ENCODE results near the gene ZFR.

Gene ZFR

GRCh38 chr5:32363030-32363429 is 81.5 kb downstream of the ZFR start:
- DNase-seq (ENCODE audit: low read depth in 1 of 2, low spot score in 1 of 2): no peak

- DNase-seq (ENCODE audit: low read depth in 1 of 2, low spot score in 1 of 2): no peak
Observed at GRCh38 chr5:32362527-32362926, 82.0 kb downstream of the ZFR start.

- no peak for DNase-seq (ENCODE audit: low read depth in 1 of 2, low spot score in 1 of 2)
Observed at GRCh38 chr5:32360906-32361305, 83.6 kb downstream of the ZFR start.

GRCh38 chr5:32358611-32359010 is 85.9 kb downstream of the ZFR start:
- no peak for DNase-seq (ENCODE audit: low read depth in 1 of 2, low spot score in 1 of 2)

GRCh38 chr5:32357658-32358057 is 86.9 kb downstream of the ZFR start:
- no peak for DNase-seq (ENCODE audit: low read depth in 1 of 2, low spot score in 1 of 2)

- no peak for DNase-seq (ENCODE audit: low read depth in 1 of 2, low spot score in 1 of 2)
Observed at GRCh38 chr5:32355686-32356085, 88.9 kb downstream of the ZFR start.

- DNase-seq (ENCODE audit: low read depth in 1 of 2, low spot score in 1 of 2): no peak
Observed at GRCh38 chr5:32353420-32353819, 91.1 kb downstream of the ZFR start.

GRCh38 chr5:32352685-32353084 is 91.9 kb downstream of the ZFR start:
- no peak for DNase-seq (ENCODE audit: low read depth in 1 of 2, low spot score in 1 of 2)

- DNase-seq (ENCODE audit: low read depth in 1 of 2, low spot score in 1 of 2): no peak
Observed at GRCh38 chr5:32346869-32347268, 97.7 kb downstream of the ZFR start.

- no peak for DNase-seq (ENCODE audit: low read depth in 1 of 2, low spot score in 1 of 2)
Observed at GRCh38 chr5:32343058-32343672, 101.4 kb downstream of the ZFR start.

GRCh38 chr5:32342656-32343055 is 101.9 kb downstream of the ZFR start:
- DNase-seq (ENCODE audit: low read depth in 1 of 2, low spot score in 1 of 2): no peak

- no peak for DNase-seq (ENCODE audit: low read depth in 1 of 2, low spot score in 1 of 2)
Observed at GRCh38 chr5:32339878-32340277, 104.7 kb downstream of the ZFR start.

- DNase-seq (ENCODE audit: low read depth in 1 of 2, low spot score in 1 of 2): no peak
Observed at GRCh38 chr5:32339198-32339597, 105.3 kb downstream of the ZFR start.

- no peak for DNase-seq (ENCODE audit: low read depth in 1 of 2, low spot score in 1 of 2)
Observed at GRCh38 chr5:32332966-32333365, 111.6 kb downstream of the ZFR start.

- no peak for DNase-seq (ENCODE audit: low read depth in 1 of 2, low spot score in 1 of 2)
Observed at GRCh38 chr5:32332361-32332760, 112.2 kb downstream of the ZFR start.

GRCh38 chr5:32331935-32332274 is 112.6 kb downstream of the ZFR start:
- no peak for DNase-seq (ENCODE audit: low read depth in 1 of 2, low spot score in 1 of 2)

GRCh38 chr5:32331217-32331934 is 113.2 kb downstream of the ZFR start:
- no peak for DNase-seq (ENCODE audit: low read depth in 1 of 2, low spot score in 1 of 2)

- DNase-seq (ENCODE audit: low read depth in 1 of 2, low spot score in 1 of 2): no peak
Observed at GRCh38 chr5:32330126-32330971, 114.2 kb downstream of the ZFR start.

GRCh38 chr5:32329395-32329834 is 115.1 kb downstream of the ZFR start:
- peak; percentile 15 to 19 for DNase-seq (ENCODE audit: low read depth in 1 of 2, low spot score in 1 of 2)

GRCh38 chr5:32326216-32326772 is 118.2 kb downstream of the ZFR start:
- DNase-seq (ENCODE audit: low read depth in 1 of 2, low spot score in 1 of 2): no peak

- no peak for DNase-seq (ENCODE audit: low read depth in 1 of 2, low spot score in 1 of 2)
Observed at GRCh38 chr5:32325616-32326015, 118.9 kb downstream of the ZFR start.

- DNase-seq (ENCODE audit: low read depth in 1 of 2, low spot score in 1 of 2): no peak
Observed at GRCh38 chr5:32325062-32325461, 119.5 kb downstream of the ZFR start.
